Stimulated activated CD8-positive, alpha-beta memory T cell treated with anti-CD3 and anti-CD28 coated beads, Interleukin-7, amount 100 ng/mL, for 24 hours (primary cell): ENCODE measurements around the gene THRB.

Experiments
- DNase-seq: peaks from one replicate; pipeline ENCODE4 v3.0.0-alpha.2; 2020; ENCODE audit warnings: low read depth

Gene THRB

GRCh38 chr3:24349367-24350019, 145.2 kb downstream of the THRB start:
- DNase-seq: no peak

- no peak for DNase-seq
Measured at GRCh38 chr3:24348348-24348747, 146.3 kb downstream of the THRB start.

GRCh38 chr3:24344784-24345439, 149.7 kb downstream of the THRB start:
- no peak for DNase-seq

GRCh38 chr3:24343084-24343783, 151.4 kb downstream of the THRB start:
- no peak for DNase-seq

DNA sequence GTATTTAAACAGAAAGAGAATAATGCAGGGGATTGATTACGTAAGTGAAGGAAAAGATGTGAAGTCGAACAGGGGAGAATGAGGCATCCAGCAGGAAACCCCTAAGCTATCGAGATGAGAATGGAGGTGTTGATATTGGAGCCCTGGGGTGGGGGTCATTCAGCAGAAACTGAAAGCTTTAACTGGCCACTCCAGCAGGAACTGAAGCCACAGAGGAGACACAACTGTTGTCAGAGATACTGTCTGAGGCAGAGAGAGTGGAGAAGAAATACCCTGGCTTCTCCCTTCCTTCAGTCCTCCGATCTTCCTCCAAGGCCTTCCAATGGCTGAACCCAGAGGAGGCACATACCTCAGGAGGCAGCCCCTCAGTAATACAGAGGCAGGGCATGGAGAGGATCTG, 152.4 kb downstream of the THRB start:
- no peak for DNase-seq

GRCh38 chr3:24341668-24342067, 153.0 kb downstream of the THRB start:
- no peak for DNase-seq

GRCh38 chr3:24340966-24341365, 153.7 kb downstream of the THRB start:
- no peak for DNase-seq

DNA sequence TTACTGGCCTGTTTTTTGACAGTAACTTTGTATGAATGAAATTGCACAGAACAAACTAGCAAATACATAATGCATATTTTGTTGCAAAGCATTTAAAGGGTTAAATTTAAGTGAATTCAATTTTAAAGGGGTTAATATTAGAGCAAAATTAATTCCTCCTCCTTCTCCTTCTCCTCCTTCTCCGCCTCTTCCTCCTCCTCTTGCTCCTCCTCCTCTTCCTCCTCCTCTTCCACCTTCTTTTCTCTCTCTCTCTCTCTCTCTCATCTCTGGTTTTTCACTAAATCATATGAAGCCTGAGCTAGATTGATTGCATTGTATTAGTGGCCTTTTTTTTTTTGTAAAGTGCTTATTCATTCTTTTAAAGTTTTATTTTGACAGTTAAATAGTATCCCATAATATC, 154.5 kb downstream of the THRB start:
- DNase-seq: no peak

GRCh38 chr3:24339266-24339825, 155.3 kb downstream of the THRB start:
- no peak for DNase-seq

DNA sequence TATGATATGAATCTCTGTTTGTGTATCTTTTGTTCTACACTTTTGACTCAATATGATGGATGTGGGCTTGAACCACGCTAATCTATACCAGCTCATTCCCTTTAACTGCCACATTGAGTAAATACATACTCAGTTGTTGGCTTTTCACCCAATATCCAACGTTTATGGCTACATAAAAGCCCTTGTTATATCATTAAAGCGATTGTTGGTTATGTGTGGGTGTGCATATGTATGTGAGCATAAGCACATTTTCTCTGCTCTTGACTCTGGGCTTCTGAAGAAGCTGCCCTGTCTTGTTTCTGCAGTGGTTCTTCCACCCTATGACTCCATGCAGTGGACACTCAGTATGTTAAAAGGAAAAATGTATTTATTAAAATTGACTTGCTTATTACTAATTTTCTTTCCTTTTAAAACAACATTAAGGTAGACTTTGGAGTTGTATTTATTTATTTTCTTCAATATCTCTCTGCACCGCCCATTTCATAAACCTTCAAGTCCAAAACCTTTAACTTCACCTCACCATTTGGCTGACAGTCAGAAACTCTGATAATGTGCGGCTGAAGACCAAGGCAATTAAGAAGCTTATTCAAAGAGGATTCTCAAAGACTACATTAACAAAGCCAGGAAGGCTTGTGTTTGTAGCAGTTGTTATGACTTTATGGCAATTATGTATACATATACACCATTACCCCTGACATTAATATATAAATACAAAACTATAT, 156.1 kb downstream of the THRB start:
- DNase-seq: no peak

- DNase-seq: no peak
Measured at GRCh38 chr3:24336101-24336500, 158.5 kb downstream of the THRB start.

DNA sequence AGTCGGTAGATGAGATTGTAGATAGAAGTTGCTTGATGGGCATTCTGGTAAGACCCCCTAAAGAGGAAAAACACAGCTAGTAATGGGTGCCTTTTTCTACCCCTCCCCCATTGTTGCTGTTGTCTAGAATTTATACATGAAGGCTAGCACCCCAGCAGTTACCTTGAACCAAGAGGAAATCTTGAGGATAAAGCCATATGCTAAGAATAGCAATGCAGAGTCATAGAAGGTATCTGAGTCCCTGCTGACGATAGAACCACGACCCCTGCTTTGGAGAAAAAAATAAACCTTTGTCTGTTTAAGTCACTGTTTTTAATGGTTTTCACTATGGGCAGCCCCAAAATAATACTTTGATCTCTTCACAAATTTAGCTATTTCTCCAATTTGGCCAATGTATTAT, 162.6 kb downstream of the THRB start:
- DNase-seq: no peak

- DNase-seq: no peak
Measured at GRCh38 chr3:24323272-24323671, 171.4 kb downstream of the THRB start.

- DNase-seq: no peak
Measured at GRCh38 chr3:24320601-24321000, 174.0 kb downstream of the THRB start.

GRCh38 chr3:24318677-24319287, 175.9 kb downstream of the THRB start:
- no peak for DNase-seq

DNA sequence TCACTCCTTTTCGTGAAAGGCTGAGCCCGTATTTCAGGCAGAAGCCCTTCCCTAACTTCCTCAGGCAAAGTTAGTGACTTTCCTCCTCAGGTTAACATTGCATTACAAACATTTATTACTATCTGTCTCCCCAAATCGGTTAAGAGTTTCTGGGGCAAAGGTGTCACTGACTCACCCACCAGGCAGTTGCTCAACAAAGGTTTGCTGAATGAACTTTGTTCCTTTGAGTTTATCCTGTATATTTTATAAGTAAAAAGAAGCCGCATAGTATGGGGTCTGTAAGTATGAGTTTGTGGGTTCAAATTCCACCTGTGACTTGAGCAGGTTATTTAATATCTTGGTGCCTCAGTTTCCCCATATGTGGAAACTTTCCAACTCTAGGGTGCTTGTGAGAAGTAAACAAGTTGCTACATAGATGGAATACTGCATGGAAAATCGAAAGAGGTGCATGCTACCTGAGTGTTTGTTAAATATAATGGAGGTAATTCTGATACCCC, 177.7 kb downstream of the THRB start:
- DNase-seq: no peak

DNA sequence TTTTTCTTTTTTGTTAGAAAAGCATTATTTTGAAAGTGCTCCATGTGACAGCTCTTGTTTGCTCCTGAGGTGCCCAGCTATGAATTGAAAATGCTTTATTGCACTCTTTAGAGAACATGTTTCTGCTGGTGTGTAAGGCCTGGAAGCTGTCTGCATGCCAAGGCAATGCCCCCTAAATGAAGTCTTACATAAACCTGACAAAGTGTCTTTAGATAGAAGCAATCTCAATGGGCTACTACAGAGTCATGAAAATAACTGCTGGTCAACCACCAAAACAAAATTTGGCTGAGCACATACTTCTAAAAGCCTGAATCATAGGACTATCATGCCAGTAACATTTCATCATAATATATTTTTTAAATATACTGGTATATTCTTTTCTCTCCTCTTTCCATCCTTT, 178.7 kb downstream of the THRB start:
- DNase-seq: no peak

- DNase-seq: no peak
Measured at GRCh38 chr3:24315356-24315755, 179.3 kb downstream of the THRB start.

DNA sequence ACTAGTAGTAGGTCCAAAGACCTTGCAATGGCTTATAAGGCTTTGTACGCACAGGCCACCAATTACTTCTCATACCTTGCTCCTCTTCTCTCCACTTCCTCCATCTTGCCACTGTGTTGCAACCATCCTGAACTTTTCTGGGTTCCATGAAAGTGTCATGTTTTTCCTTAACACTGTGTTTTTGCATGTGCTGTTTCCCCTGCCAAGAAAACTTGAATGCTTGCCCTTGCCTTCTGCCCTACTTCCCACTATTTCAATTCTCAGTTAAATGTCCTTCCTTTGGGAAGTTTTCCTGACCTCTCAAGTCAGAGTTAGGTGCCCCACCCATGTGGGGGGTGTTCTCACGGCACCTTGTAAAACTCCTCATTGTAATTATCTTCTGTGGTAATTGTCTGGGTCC, 182.8 kb downstream of the THRB start:
- no peak for DNase-seq

DNA sequence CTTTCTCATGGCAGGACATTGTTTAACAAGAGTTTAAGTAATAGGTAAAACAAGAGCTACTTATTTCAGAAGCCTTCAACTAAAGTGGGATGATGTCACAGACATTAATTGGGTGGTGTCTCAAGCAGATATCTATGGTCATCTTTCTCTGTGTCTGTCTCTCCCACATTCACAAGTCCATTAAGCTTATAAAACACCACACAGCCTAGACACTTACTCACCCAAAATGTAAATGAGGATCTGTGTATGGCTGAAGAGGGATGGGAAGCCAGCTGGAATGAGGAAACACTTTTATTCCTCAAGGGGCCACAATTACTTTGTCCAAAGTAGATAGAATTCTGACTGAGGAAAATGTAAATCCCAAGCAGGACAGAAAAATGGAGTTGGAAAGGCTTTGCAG, 183.8 kb downstream of the THRB start:
- no peak for DNase-seq

GRCh38 chr3:24306518-24306917, 188.1 kb downstream of the THRB start:
- no peak for DNase-seq
